H9 (cell line): Measurements from ENCODE around the gene BRICD5. TPM values are rescaled to one million over a fixed set of nuclear protein-coding genes. Genes with fewer than 3 reads are reported as not detected.

Experiments used
- DNase-seq: peaks from one replicate; pipeline ENCODE4 v3.0.0-alpha.2; 2017
- H2AFZ ChIP-seq: one replicate; pipeline ENCODE4 v1.6.1; 2013; ENCODE audit warnings: mild to moderate bottlenecking, low read length, control low read depth, moderate library complexity
- H2AK5ac ChIP-seq: 2 replicates; pipeline ENCODE4 v1.6.1; 2013; ENCODE audit warnings: low read length, control low read depth, mixed read lengths; ENCODE audit not compliant: insufficient read length
- H2BK120ac ChIP-seq: one replicate; pipeline ENCODE4 v1.6.1; 2013; ENCODE audit warnings: low read depth, mild to moderate bottlenecking, low read length, control low read depth, inconsistent platforms; ENCODE audit not compliant: poor library complexity, severe bottlenecking
- H2BK12ac ChIP-seq: 2 replicates; pipeline ENCODE4 v1.6.1; 2013; ENCODE audit warnings: low read length, control low read depth, mixed read lengths, low read depth; ENCODE audit not compliant: insufficient read length
- H2BK15ac ChIP-seq: 2 replicates; pipeline ENCODE4 v1.6.1; 2013; ENCODE audit warnings: low read depth, low read length, control low read depth
- H2BK20ac ChIP-seq: one replicate; pipeline ENCODE4 v1.6.1; 2013; ENCODE audit warnings: low read depth, mild to moderate bottlenecking, low read length, control low read depth, inconsistent platforms; ENCODE audit not compliant: poor library complexity, severe bottlenecking
- H2BK5ac ChIP-seq: 2 replicates; pipeline ENCODE4 v1.6.1; 2013; ENCODE audit warnings: low read length, control low read depth, mixed read lengths; ENCODE audit not compliant: insufficient read length
- H3K14ac ChIP-seq: 2 replicates; pipeline ENCODE4 v1.6.1; 2013; ENCODE audit warnings: low read length, control low read depth; ENCODE audit not compliant: insufficient read depth
- H3K18ac ChIP-seq: 2 replicates; pipeline ENCODE4 v1.6.1; 2013; ENCODE audit warnings: low read depth, mild to moderate bottlenecking, mixed read lengths, low read length, control low read depth; ENCODE audit not compliant: insufficient read length
- H3K23ac ChIP-seq: 2 replicates; pipeline ENCODE4 v1.6.1; 2013; ENCODE audit warnings: low read length, control low read depth, mixed read lengths, low read depth; ENCODE audit not compliant: insufficient read length
- H3K23me2 ChIP-seq: 2 replicates; pipeline ENCODE4 v1.6.1; 2013; ENCODE audit warnings: low read depth, mild to moderate bottlenecking, mixed read lengths, low read length, control low read depth; ENCODE audit not compliant: insufficient read length, poor library complexity, severe bottlenecking
- H3K27ac ChIP-seq: 2 replicates; pipeline ENCODE4 v1.5.1; 2013; ENCODE audit warnings: low read length, control low read depth, mixed read lengths, low read depth; ENCODE audit not compliant: insufficient read length
- H3K27me3 ChIP-seq: 2 replicates; pipeline ENCODE4 v1.6.1; 2013; ENCODE audit warnings: low read length, control low read depth, inconsistent platforms; ENCODE audit not compliant: insufficient read depth
- H3K4ac ChIP-seq: 2 replicates; pipeline ENCODE4 v1.6.1; 2013; ENCODE audit warnings: low read depth, mild to moderate bottlenecking, control low read depth, inconsistent platforms, low read length, moderate library complexity
- H3K4me1 ChIP-seq: 2 replicates; pipeline ENCODE4 v1.6.1; 2013; ENCODE audit warnings: low read length, control low read depth, inconsistent platforms; ENCODE audit not compliant: insufficient read depth
- H3K4me2 ChIP-seq: 2 replicates; pipeline ENCODE4 v1.6.1; 2013; ENCODE audit warnings: low read length, control low read depth, mixed read lengths; ENCODE audit not compliant: insufficient read length, insufficient read depth
- H3K56ac ChIP-seq: 2 replicates; pipeline ENCODE4 v1.6.1; 2013; ENCODE audit warnings: low read depth, mild to moderate bottlenecking, mixed read lengths, low read length, control low read depth; ENCODE audit not compliant: insufficient read length
- H3K79me1 ChIP-seq: 2 replicates; pipeline ENCODE4 v1.6.1; 2013; ENCODE audit warnings: low read depth, mild to moderate bottlenecking, moderate library complexity, low read length, control low read depth, inconsistent platforms; ENCODE audit not compliant: insufficient read depth, poor library complexity, severe bottlenecking
- H3K79me2 ChIP-seq: 2 replicates; pipeline ENCODE4 v1.6.1; 2013; ENCODE audit warnings: low read length, control low read depth, inconsistent platforms; ENCODE audit not compliant: insufficient read depth
- H3K9ac ChIP-seq: 2 replicates; pipeline ENCODE4 v1.6.1; 2013; ENCODE audit warnings: low read length, control low read depth, mixed read lengths; ENCODE audit not compliant: insufficient read length; ENCODE audit errors: extremely low read depth
- H3K9me3 ChIP-seq: one replicate; pipeline ENCODE4 v1.6.1; 2013; ENCODE audit warnings: low read depth, low read length, inconsistent platforms; ENCODE audit not compliant: control insufficient read depth
- H3T11ph ChIP-seq: one replicate; pipeline ENCODE4 v1.6.1; 2013; ENCODE audit warnings: mild to moderate bottlenecking, low read length, control low read depth, inconsistent platforms
- H4K20me1 ChIP-seq: one replicate; pipeline ENCODE4 v1.6.1; 2013; ENCODE audit not compliant: control insufficient read depth, insufficient read length, insufficient read depth
- H4K5ac ChIP-seq: 2 replicates; pipeline ENCODE4 v1.6.1; 2013; ENCODE audit warnings: low read depth, mild to moderate bottlenecking, mixed read lengths, low read length, control low read depth; ENCODE audit not compliant: insufficient read length
- H4K8ac ChIP-seq: replicated peaks from 2 replicates; pipeline ENCODE4 v1.6.1; 2013; ENCODE audit warnings: low read length, control low read depth, mixed read lengths, low read depth; ENCODE audit not compliant: insufficient read length
- H4K91ac ChIP-seq: 2 replicates; pipeline ENCODE4 v1.6.1; 2013; ENCODE audit warnings: low read depth, mild to moderate bottlenecking, moderate library complexity, mixed read lengths, low read length, control low read depth; ENCODE audit not compliant: insufficient read length
- H3K27ac Mint-ChIP-seq, 3 experiments: 2 replicates in 2 of 3; 3 replicates in 1 of 3; pipeline ENCODE4 v1.8.0; 2020 to 2021; ENCODE audit warnings: mixed read lengths in 3 of 3, mild to moderate bottlenecking in 1 of 3, moderate library complexity in 1 of 3
- H3K27me3 Mint-ChIP-seq: 2 replicates; pipeline ENCODE4 v1.8.0; 2021; ENCODE audit warnings: low read depth, mild to moderate bottlenecking, moderate library complexity, mixed read lengths
- H3K36me3 Mint-ChIP-seq, 3 experiments: 2 replicates in 2 of 3; 3 replicates in 1 of 3; pipeline ENCODE4 v1.8.0; 2020 to 2021; ENCODE audit warnings: low read depth in 3 of 3, mixed read lengths in 3 of 3; ENCODE audit not compliant: insufficient read depth in 1 of 3
- H3K4me1 Mint-ChIP-seq, 2 experiments: 2 replicates each; pipeline ENCODE4 v1.8.0; 2020; ENCODE audit warnings: mixed read lengths in 2 of 2
- H3K4me3 Mint-ChIP-seq, 2 experiments: 2 replicates in 1 of 2; 3 replicates in 1 of 2; pipeline ENCODE4 v1.8.0; 2020 to 2021; ENCODE audit warnings: mild to moderate bottlenecking in 2 of 2, mixed read lengths in 2 of 2, moderate library complexity in 1 of 2
- H3K9me3 Mint-ChIP-seq, 2 experiments: 2 replicates in 1 of 2; 3 replicates in 1 of 2; pipeline ENCODE4 v1.8.0; 2020; ENCODE audit warnings: mild to moderate bottlenecking in 2 of 2, mixed read lengths in 2 of 2, moderate library complexity in 1 of 2
- WGBS: extraction: QIAGEN DNeasy Blood & Tissue Kit; methylation state at CpG from one replicate; pipeline ENCODE4 v1.1.7; 2013; ENCODE audit warnings: missing lambda C conversion rate, low lambda C conversion rate, mixed read lengths; ENCODE audit not compliant: insufficient read length; ENCODE audit errors: extremely low coverage; 5-methylcytosine and 5-hydroxymethylcytosine counted together
- total RNA-seq: library from RNA; stranded (reverse); gene quantifications from 2 replicates; pipeline ENCODE4 v1.2.1, GENCODE V29; 2021
- TF ChIP-seq, protein P1 (sequence below): fragments of 200-600 bp; sonication (generic); conservative IDR thresholded peaks from 3 replicates; pipeline ENCODE4 v1.8.0; 2021; ENCODE audit warnings: antibody characterized with exemption, mild to moderate bottlenecking

BRICD5 gene
- total RNA-seq, 1 experiment from 2014 or later: 11.9 TPM

DNA sequence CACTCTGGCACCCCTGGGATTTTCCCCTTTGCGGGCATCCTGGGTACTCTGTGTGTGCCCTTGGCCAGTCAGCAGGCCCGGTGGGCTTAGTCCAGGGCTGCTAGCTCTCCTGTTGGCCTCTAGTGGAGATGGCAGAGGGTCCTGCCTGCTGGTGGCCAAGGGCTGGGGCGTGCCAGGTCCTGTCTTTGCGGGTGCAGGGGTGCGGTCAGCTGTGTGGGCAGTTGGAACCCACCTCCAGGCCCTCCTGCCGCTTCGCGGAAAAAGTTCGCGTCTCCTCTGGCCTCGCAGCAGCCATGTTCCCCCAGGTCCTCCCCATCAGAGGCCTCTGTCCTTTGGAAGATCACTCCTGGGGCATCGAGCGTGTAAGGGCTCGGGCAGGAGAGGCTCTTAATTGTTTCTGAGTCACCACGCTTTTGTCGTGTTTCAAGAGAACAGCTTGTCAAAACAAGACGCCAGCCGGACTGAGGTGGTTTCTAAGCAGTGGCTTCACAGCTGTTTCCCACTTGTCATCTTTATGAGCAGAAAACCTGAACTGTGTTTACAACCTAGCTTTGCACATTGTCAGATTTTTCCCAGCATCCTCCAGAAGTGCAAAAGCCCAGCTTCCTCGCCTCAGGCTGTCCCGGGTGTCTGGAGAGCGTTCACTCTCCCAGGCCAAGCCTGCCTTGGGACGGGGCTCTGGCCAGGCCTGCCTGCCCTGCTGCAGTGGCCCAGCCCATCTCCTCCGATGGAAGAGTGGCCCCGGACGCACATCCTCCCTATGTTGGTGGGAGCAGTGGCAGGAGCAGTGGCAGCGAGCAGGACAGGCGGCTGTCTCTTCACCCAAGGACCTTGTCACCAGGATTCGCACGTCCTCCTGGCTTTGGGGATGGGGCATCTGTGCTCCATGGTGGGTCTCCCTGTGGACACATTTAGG, 20.6 kb upstream of the BRICD5 start:
- Histone ChIP-seq H4K5ac (no peak overlapping the region), H3K79me2 (peaks cover 3% of the 10 kb centered on the region; the same call in 1 of the 2 replicates), H3K9me3 (no peaks in the 10 kb centered on the region), H3K4ac (no peak overlapping the region), H3K79me1 (no peaks in the 10 kb centered on the region), H4K91ac (no peak overlapping the region), H3K23me2 (peaks cover under 1% of the 10 kb centered on the region), H2BK120ac (no peak overlapping the region), H3K14ac (no peak overlapping the region), H4K8ac (no peak overlapping the region), H3T11ph (no peak overlapping the region), H3K4me1 (no peaks in the 10 kb centered on the region), H2BK5ac (no peak overlapping the region), H3K4me2 (no peak overlapping the region), H3K9ac (no peak overlapping the region), H2BK20ac (no peak overlapping the region), H4K20me1 (no peaks in the 10 kb centered on the region), H3K18ac (no peak overlapping the region), H2BK12ac (no peak overlapping the region), H3K27me3 (no peaks in the 10 kb centered on the region), H2BK15ac (no peak overlapping the region), H2AFZ (no peak overlapping the region), H3K27ac (no peak overlapping the region), H3K23ac (no peak overlapping the region), H3K56ac (no peak overlapping the region), H2AK5ac (no peak overlapping the region)
- TF ChIP-seq, protein P1, sequence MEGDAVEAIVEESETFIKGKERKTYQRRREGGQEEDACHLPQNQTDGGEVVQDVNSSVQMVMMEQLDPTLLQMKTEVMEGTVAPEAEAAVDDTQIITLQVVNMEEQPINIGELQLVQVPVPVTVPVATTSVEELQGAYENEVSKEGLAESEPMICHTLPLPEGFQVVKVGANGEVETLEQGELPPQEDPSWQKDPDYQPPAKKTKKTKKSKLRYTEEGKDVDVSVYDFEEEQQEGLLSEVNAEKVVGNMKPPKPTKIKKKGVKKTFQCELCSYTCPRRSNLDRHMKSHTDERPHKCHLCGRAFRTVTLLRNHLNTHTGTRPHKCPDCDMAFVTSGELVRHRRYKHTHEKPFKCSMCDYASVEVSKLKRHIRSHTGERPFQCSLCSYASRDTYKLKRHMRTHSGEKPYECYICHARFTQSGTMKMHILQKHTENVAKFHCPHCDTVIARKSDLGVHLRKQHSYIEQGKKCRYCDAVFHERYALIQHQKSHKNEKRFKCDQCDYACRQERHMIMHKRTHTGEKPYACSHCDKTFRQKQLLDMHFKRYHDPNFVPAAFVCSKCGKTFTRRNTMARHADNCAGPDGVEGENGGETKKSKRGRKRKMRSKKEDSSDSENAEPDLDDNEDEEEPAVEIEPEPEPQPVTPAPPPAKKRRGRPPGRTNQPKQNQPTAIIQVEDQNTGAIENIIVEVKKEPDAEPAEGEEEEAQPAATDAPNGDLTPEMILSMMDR: no peak
- DNase-seq: no peak
- Mint-ChIP-seq H3K36me3 (peaks cover 2 to 31% (median 18%) of the 10 kb centered on the region in 3 experiments; a peak in 6 of 7 replicates), H3K4me1 (no peaks in the 10 kb centered on the region; a peak in 1 of 4 replicates), H3K27ac (no peak overlapping the region), H3K9me3 (no peaks in the 10 kb centered on the region), H3K4me3 (no peak overlapping the region), H3K27me3 (peaks cover 2% of the 10 kb centered on the region)
- no CpG with 5 or more reads among the region's 29 CpGs for WGBS
